GM23338 (cell line): ENCODE results near the gene RAP1GAP2.

Experiments
- EZH2 ChIP-seq: fragments of 200-600 bp; sonication (generic); IDR thresholded peaks from one replicate; pipeline ENCODE4 v1.8.0; 2017; ENCODE audit warnings: antibody characterized with exemption, mild to moderate bottlenecking, low read depth; ENCODE audit not compliant: unreplicated experiment
- TF ChIP-seq, protein P1 (sequence below), 2 experiments: fragments of 200-600 bp in 1 of 2; sonication (generic) in 1 of 2; conservative IDR thresholded peaks; 2 replicates each; pipeline versions ENCODE4 v1.5.1 to v1.6.1; 2016 to 2017; ENCODE audit warnings: antibody characterized with exemption in 2 of 2, low read depth in 2 of 2, mild to moderate bottlenecking in 2 of 2, moderate library complexity in 1 of 2

- TF ChIP-seq, protein P1, sequence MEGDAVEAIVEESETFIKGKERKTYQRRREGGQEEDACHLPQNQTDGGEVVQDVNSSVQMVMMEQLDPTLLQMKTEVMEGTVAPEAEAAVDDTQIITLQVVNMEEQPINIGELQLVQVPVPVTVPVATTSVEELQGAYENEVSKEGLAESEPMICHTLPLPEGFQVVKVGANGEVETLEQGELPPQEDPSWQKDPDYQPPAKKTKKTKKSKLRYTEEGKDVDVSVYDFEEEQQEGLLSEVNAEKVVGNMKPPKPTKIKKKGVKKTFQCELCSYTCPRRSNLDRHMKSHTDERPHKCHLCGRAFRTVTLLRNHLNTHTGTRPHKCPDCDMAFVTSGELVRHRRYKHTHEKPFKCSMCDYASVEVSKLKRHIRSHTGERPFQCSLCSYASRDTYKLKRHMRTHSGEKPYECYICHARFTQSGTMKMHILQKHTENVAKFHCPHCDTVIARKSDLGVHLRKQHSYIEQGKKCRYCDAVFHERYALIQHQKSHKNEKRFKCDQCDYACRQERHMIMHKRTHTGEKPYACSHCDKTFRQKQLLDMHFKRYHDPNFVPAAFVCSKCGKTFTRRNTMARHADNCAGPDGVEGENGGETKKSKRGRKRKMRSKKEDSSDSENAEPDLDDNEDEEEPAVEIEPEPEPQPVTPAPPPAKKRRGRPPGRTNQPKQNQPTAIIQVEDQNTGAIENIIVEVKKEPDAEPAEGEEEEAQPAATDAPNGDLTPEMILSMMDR (conservative IDR thresholded peaks at IDR 0.05; ENCODE audit: low read depth in 2 of 2): no peak
- no peak for TF ChIP-seq EZH2
Measured at GRCh38 chr17:2814049-2814448, 17.8 kb downstream of the RAP1GAP2 start.
